Measurements from ENCODE around the gene CBX5. TPM values are rescaled to one million over a fixed set of nuclear protein-coding genes. Genes with fewer than 3 reads are reported as not detected.
"Not testable (repeated sequence)": the region's sequence is repeated elsewhere in the genome, so short reads cannot be mapped to it uniquely, and the experiment has no call there.

Gene CBX5
- 173 TPM for total RNA-seq (ENCODE audit: unreplicated experiment)
- long read RNA-seq, full-length matches to known transcripts, result 15 of 25 reads
- long read RNA-seq, partial matches to known transcripts, result 4 of 25 reads
- long read RNA-seq, other reads (novel, unspliced or antisense), result 6 of 25 reads

- peaks cover 43% of the 10 kb centered on the region for H3K4me1 Mint-ChIP-seq (ENCODE audit: unreplicated experiment)
- H3K4me3 Mint-ChIP-seq (ENCODE audit: unreplicated experiment), result no peak within 1 kb of the TSS
These were observed at the start of gene CBX5 for GRCh38 chr12:54279632-54280467. Gene CBX5 (minus strand): TSS chr12:54280122. CDS start chr12:54257650, 22,472 bp downstream.

DNA sequence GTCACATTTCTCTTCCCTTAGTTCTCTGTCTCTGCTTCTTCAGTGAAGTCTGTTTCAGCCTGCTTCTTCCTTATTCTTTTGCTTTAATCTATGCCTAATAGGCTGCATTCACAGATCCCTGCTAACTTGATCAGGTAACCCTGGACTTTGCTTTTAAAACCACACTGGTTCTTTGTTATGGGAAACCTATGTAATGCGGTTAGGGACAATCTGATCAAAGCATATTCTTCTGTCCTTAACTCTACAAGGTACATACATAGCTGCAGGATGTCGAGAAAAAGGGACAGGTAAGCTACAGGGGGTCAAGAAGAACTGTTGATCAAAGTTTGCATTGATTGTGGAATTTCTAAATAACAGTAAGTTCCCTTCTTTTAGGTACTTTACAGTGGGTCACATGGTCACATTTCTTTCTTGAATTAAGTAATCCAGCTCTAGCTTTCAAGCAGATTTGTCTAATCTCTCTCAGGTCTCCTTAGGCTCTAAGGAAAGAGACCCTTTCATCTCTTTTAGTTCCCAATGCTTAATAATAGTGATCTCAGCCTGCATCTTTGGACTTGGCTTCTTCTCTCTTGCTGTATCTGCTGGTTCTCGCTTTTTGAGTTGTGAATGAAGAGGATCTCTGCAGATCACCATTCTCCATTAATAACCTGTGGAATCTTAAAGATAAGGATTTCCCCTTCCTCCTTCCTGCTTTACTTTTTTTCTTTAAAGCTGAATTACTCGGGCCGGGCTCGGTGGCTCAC is 48.8 kb upstream of the CBX5 start:
- no peaks in the 10 kb centered on the region for H3K9me3 Mint-ChIP-seq (ENCODE audit: unreplicated experiment)
- no peaks in the 10 kb centered on the region for H3K36me3 Mint-ChIP-seq (ENCODE audit: low read depth, unreplicated experiment)
- H3K4me1 Mint-ChIP-seq (ENCODE audit: unreplicated experiment), result peaks cover 36% of the 10 kb centered on the region
- no peak for DNase-seq (ENCODE audit: low spot score)
- H3K27ac Mint-ChIP-seq (ENCODE audit: unreplicated experiment), result no peak overlapping the region
- no peaks in the 10 kb centered on the region for H3K27me3 Mint-ChIP-seq (ENCODE audit: unreplicated experiment)
- TF ChIP-seq, protein P1, sequence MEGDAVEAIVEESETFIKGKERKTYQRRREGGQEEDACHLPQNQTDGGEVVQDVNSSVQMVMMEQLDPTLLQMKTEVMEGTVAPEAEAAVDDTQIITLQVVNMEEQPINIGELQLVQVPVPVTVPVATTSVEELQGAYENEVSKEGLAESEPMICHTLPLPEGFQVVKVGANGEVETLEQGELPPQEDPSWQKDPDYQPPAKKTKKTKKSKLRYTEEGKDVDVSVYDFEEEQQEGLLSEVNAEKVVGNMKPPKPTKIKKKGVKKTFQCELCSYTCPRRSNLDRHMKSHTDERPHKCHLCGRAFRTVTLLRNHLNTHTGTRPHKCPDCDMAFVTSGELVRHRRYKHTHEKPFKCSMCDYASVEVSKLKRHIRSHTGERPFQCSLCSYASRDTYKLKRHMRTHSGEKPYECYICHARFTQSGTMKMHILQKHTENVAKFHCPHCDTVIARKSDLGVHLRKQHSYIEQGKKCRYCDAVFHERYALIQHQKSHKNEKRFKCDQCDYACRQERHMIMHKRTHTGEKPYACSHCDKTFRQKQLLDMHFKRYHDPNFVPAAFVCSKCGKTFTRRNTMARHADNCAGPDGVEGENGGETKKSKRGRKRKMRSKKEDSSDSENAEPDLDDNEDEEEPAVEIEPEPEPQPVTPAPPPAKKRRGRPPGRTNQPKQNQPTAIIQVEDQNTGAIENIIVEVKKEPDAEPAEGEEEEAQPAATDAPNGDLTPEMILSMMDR (IDR thresholded peaks at IDR 0.05; ENCODE audit: unreplicated experiment), result no peak
- no peak overlapping the region for H3K4me3 Mint-ChIP-seq (ENCODE audit: unreplicated experiment)

More at GRCh38 chr12:54279632-54280467, at the start of gene CBX5:
- H3K9me3 Mint-ChIP-seq (ENCODE audit: unreplicated experiment), result no peaks in the 10 kb centered on the region
- H3K27me3 Mint-ChIP-seq (ENCODE audit: unreplicated experiment), result peaks cover 5% of the 10 kb centered on the region
- DNase-seq (ENCODE audit: low spot score), result peak; percentile 99
- H3K27ac Mint-ChIP-seq (ENCODE audit: unreplicated experiment), result no peak within 1 kb of the TSS
- peaks cover 40% of the 10 kb centered on the region for H3K36me3 Mint-ChIP-seq (ENCODE audit: low read depth, unreplicated experiment)
- TF ChIP-seq, protein P1 (IDR thresholded peaks at IDR 0.05; ENCODE audit: unreplicated experiment), result no peak

- Mint-ChIP-seq H3K4me3 (ENCODE audit: unreplicated experiment) (peak overlapping the region; percentile 99), H3K27ac (ENCODE audit: unreplicated experiment) (peak overlapping the region; percentile 99)
- not testable (repeated sequence) for H3K9me3 Mint-ChIP-seq (ENCODE audit: unreplicated experiment)
These were observed 45.7 kb upstream of the CBX5 start for GRCh38 chr12:54325442-54326109.

GRCh38 chr12:54324617-54325441 is 44.9 kb upstream of the CBX5 start, which contains the start of gene COPZ1:
Gene COPZ1 (plus strand): TSS chr12:54325131. CDS start chr12:54325164, 33 bp downstream.
- peak; percentile 88 for DNase-seq (ENCODE audit: low spot score)
- Mint-ChIP-seq H3K36me3 (ENCODE audit: low read depth, unreplicated experiment) (no peaks in the 10 kb centered on the region), H3K4me1 (ENCODE audit: unreplicated experiment) (peaks cover 26% of the 10 kb centered on the region), H3K27ac (ENCODE audit: unreplicated experiment) (peak within 1 kb of the TSS; percentile 99), H3K9me3 (ENCODE audit: unreplicated experiment) (no peaks in the 10 kb centered on the region), H3K4me3 (ENCODE audit: unreplicated experiment) (peak within 1 kb of the TSS; percentile 99), H3K27me3 (ENCODE audit: unreplicated experiment) (peaks cover 2% of the 10 kb centered on the region)
- TF ChIP-seq, protein P1 (IDR thresholded peaks at IDR 0.05; ENCODE audit: unreplicated experiment), result peak; percentile 82

More at GRCh38 chr12:54325442-54326109, 45.7 kb upstream of the CBX5 start:
- H3K27me3 Mint-ChIP-seq (ENCODE audit: unreplicated experiment); DNase-seq (ENCODE audit: low spot score); H3K36me3 Mint-ChIP-seq (ENCODE audit: low read depth, unreplicated experiment): not testable (repeated sequence)
- H3K4me1 Mint-ChIP-seq (ENCODE audit: unreplicated experiment), result peaks cover 31% of the 10 kb centered on the region

Measured in endothelial cell (in vitro differentiated cells).